HepG2 (cell line): Measurements from ENCODE around the gene A3GALT2. TPM values are rescaled to one million over a fixed set of nuclear protein-coding genes. Genes with fewer than 3 reads are reported as not detected.

Experiments
- ATAC-seq: fragments of 200-7000 bp; cut with Tn5 transposase; 3 replicates; pipeline ENCODE4 v1.9.1; 2020; ENCODE audit warnings: mild to moderate bottlenecking, moderate library complexity
- BruUV-seq: library from RNA; stranded (reverse); fragments of 400-500 nt; replicated peaks from 2 replicates; lab custom pipeline; 2021; lab: Mats Ljungman, UMichigan
- CTCF ChIA-PET: fragments of 300-600 bp; formaldehyde crosslinking; extraction: SDS; loops from one replicate; lab custom pipeline; 2021; ENCODE audit warnings: low total read pairs, inconsistent platforms, low intra/inter-chr PET ratio; lab: Yijun Ruan, JAX
- POLR2A ChIA-PET: fragments of 350-600 bp; sonication (Branson Sonifier 250); formaldehyde crosslinking; loops from one replicate; lab custom pipeline; 2020; ENCODE audit warnings: antibody characterized with exemption, inconsistent platforms; lab: Yijun Ruan, JAX
- DNase-seq: peaks from one replicate; pipeline ENCODE4 v3.0.0-alpha.2; 2015; ENCODE audit warnings: low spot score
- FAIRE-seq: peaks from 3 replicates; lab custom pipeline; 2011; peaks lifted over from hg19 to GRCh38; lab: Jason Lieb, UNC
- H2AFZ ChIP-seq: one replicate; pipeline ENCODE4 v1.6.1; 2011; ENCODE audit warnings: low read length, inconsistent platforms
- H3K27ac ChIP-seq: fragments of 300-600 bp; 3 replicates; pipeline ENCODE4 v1.8.0; 2011; ENCODE audit warnings: mixed run types, mild to moderate bottlenecking, mixed read lengths, low read length, inconsistent platforms; ENCODE audit not compliant: insufficient read depth; ENCODE audit errors: extremely low read length
- H3K27me3 ChIP-seq, 2 experiments: fragments of 200-600 bp in 1 of 2; 2 replicates in 1 of 2; 3 replicates in 1 of 2; pipeline versions ENCODE4 v1.6.0 to v1.8.0; 2011; ENCODE audit warnings: low read length in 2 of 2, mild to moderate bottlenecking in 2 of 2, moderate library complexity in 2 of 2, inconsistent platforms in 1 of 2; ENCODE audit not compliant: insufficient read depth in 2 of 2, control insufficient read depth in 1 of 2
- H3K36me3 ChIP-seq, 2 experiments: fragments of 200-600 bp in 1 of 2; replicated peaks in 1 of 2; 2 replicates in 1 of 2; 3 replicates in 1 of 2; pipeline versions ENCODE4 v1.5.1 to v1.8.0; 2011; ENCODE audit warnings: low read length in 2 of 2, inconsistent platforms in 1 of 2; ENCODE audit not compliant: insufficient read depth in 2 of 2, control insufficient read depth in 1 of 2
- H3K4me1 ChIP-seq: 2 replicates; pipeline ENCODE4 v1.5.1; 2012; ENCODE audit warnings: low read length, inconsistent platforms; ENCODE audit not compliant: insufficient read depth
- H3K4me2 ChIP-seq: 2 replicates; pipeline ENCODE4 v1.6.0; 2011; ENCODE audit warnings: low read depth, low read length, inconsistent platforms
- H3K4me3 ChIP-seq, 3 experiments: fragments of 200-600 bp in 1 of 3; sonication (generic), shearing (Covaris generic) in 1 of 3; replicated peaks in 1 of 3; 2 replicates each; pipeline ENCODE4 v1.5.1; 2011 to 2016; ENCODE audit warnings: low read length in 3 of 3, inconsistent platforms in 2 of 3, low read depth in 2 of 3, mild to moderate bottlenecking in 2 of 3, control low read depth in 1 of 3, mixed read lengths in 1 of 3; ENCODE audit not compliant: insufficient read depth in 1 of 3
- H3K79me2 ChIP-seq: one replicate; pipeline ENCODE4 v1.6.1; 2011; ENCODE audit warnings: low read length, inconsistent platforms; ENCODE audit not compliant: insufficient read depth
- H3K9ac ChIP-seq: 2 replicates; pipeline ENCODE4 v1.6.0; 2011; ENCODE audit warnings: mild to moderate bottlenecking, low read depth, low read length, inconsistent platforms; ENCODE audit not compliant: insufficient read depth
- H3K9me3 ChIP-seq: 2 replicates; pipeline ENCODE4 v1.5.1; 2012; ENCODE audit warnings: mild to moderate bottlenecking, low read length
- H4K20me1 ChIP-seq: 2 replicates; pipeline ENCODE4 v1.6.0; 2011; ENCODE audit warnings: inconsistent platforms, mild to moderate bottlenecking, low read length, moderate library complexity; ENCODE audit not compliant: insufficient read depth
- ARNT2 ChIP-seq: sonication (generic); formaldehyde crosslinking; IDR thresholded peaks from 2 replicates; pipeline ENCODE4 v1.8.0; 2022; ENCODE audit warnings: mild to moderate bottlenecking, low read depth, missing genetic modification reagents, moderate library complexity
- ARNTL ChIP-seq: sonication (generic); formaldehyde crosslinking; IDR thresholded peaks from 2 replicates; pipeline ENCODE4 v1.4.0; 2020; ENCODE audit warnings: mild to moderate bottlenecking, missing genetic modification reagents
- CHD2 ChIP-seq: IDR thresholded peaks from 2 replicates; pipeline ENCODE4 v1.6.1; 2011; ENCODE audit warnings: low read depth, low read length, improper control_type of control experiment
- ELF4 ChIP-seq: sonication (generic); formaldehyde crosslinking; IDR thresholded peaks from 2 replicates; pipeline ENCODE4 v1.5.0; 2020; ENCODE audit warnings: missing genetic modification reagents, mild to moderate bottlenecking, moderate library complexity, borderline replicate concordance
- TEAD2 ChIP-seq: sonication (generic); formaldehyde crosslinking; IDR thresholded peaks from 2 replicates; pipeline ENCODE4 v1.9.0; 2021; ENCODE audit warnings: missing genetic modification reagents
- ZMYM3 ChIP-seq: sonication (generic); formaldehyde crosslinking; IDR thresholded peaks from 2 replicates; pipeline ENCODE4 v1.5.1; 2020; ENCODE audit warnings: mild to moderate bottlenecking, missing genetic modification reagents
- ZNF446 ChIP-seq: sonication (generic); formaldehyde crosslinking; IDR thresholded peaks from 2 replicates; pipeline ENCODE4 v1.5.0; 2020; ENCODE audit warnings: mild to moderate bottlenecking, missing genetic modification reagents
- ZNF552 ChIP-seq: sonication (generic); formaldehyde crosslinking; IDR thresholded peaks from 2 replicates; pipeline ENCODE4 v1.9.0; 2022; ENCODE audit warnings: missing genetic modification reagents, mild to moderate bottlenecking, borderline replicate concordance
- ZNF589 ChIP-seq: sonication (generic); formaldehyde crosslinking; conservative IDR thresholded peaks from 2 replicates; pipeline ENCODE4 v1.8.0; 2022; ENCODE audit warnings: mild to moderate bottlenecking, moderate library complexity, missing genetic modification reagents
- ZNF768 ChIP-seq: sonication (generic); formaldehyde crosslinking; IDR thresholded peaks from 2 replicates; pipeline ENCODE4 v1.4.0; 2020; ENCODE audit warnings: missing genetic modification reagents
- WGBS: methylation state at CpG from one replicate; pipeline ENCODE4 v1.1.6; 2017; ENCODE audit warnings: low lambda C conversion rate; 5-methylcytosine and 5-hydroxymethylcytosine counted together
- in situ Hi-C: cut with HindIII; loops from 2 replicates; pipeline ENCODE4 v1.10.0; 2017; ENCODE audit warnings: low pct_unique_long_range_greater_than_20kb; ENCODE audit not compliant: extremely low pct_ligation_motif_present
- intact Hi-C: fragments of 100-400 bp; cut with micrococcal nuclease; formaldehyde crosslinking; loops from one replicate; pipeline ENCODE4 v1.10.0; 2022; ENCODE audit not compliant: unreplicated experiment
- polyA plus RNA-seq, 8 experiments: library from polyadenylated mRNA; depleted of rRNA in 3 of 8; stranded (reverse) in 7 of 8; unstranded in 1 of 8; fragments of >200 nt; fragmentation: Illumina TruSeq in 4 of 8; extraction: Trizol in 4 of 8; gene quantifications; 2 replicates each; pipeline versions ENCODE4 v1.2.1 to v1.2.3, GENCODE V29; 2011 to 2016; ENCODE audit warnings: low read depth in 4 of 8, missing spikeins in 1 of 8, mixed read lengths in 1 of 8; ENCODE audit not compliant: insufficient read depth in 1 of 8
- total RNA-seq, 5 experiments: library from RNA; depleted of rRNA; stranded (reverse); fragments of >200 nt; fragmentation: Illumina TruSeq; extraction: Trizol; gene quantifications; 2 replicates each; pipeline ENCODE4 v1.2.3, GENCODE V29; 2016; ENCODE audit warnings: low read depth in 1 of 5
- TF ChIP-seq, protein P1 (sequence below): sonication (generic); formaldehyde crosslinking; IDR thresholded peaks from 2 replicates; pipeline ENCODE4 v1.5.1; 2020; ENCODE audit warnings: mild to moderate bottlenecking, missing genetic modification reagents, moderate library complexity
- TF ChIP-seq, protein P2 (sequence below): sonication (generic); formaldehyde crosslinking; IDR thresholded peaks from 2 replicates; pipeline ENCODE4 v1.5.0; 2020; ENCODE audit warnings: missing genetic modification reagents, mild to moderate bottlenecking, borderline replicate concordance

Gene A3GALT2
- total and polyA plus RNA-seq, 2 of the 13 experiments (the other 11 are each of a cell fraction or from before 2014, with no cell fraction given): not detected

DNA sequence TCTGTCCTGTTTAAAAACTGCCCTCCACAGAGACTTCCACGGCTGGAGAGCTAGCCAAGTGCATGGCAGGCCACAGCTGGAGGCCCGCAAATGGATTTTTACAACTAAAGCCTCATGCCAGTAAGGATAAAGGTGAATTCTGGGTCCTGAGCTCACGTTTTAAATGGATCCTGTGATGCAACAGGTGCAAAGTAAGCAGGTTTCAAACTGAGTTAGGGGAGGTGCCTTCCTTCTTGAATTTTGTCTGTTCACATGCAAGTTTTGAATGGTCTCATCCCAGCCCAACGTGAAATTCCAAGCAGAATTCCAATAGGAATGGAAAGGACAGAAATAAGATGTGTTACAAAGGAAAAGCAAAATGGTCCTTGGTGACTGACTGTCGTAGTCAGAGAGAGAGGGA is 36.2 kb upstream of the A3GALT2 start:
- in situ Hi-C loops: no loop called here
- BruUV-seq: no TSS peak

DNA sequence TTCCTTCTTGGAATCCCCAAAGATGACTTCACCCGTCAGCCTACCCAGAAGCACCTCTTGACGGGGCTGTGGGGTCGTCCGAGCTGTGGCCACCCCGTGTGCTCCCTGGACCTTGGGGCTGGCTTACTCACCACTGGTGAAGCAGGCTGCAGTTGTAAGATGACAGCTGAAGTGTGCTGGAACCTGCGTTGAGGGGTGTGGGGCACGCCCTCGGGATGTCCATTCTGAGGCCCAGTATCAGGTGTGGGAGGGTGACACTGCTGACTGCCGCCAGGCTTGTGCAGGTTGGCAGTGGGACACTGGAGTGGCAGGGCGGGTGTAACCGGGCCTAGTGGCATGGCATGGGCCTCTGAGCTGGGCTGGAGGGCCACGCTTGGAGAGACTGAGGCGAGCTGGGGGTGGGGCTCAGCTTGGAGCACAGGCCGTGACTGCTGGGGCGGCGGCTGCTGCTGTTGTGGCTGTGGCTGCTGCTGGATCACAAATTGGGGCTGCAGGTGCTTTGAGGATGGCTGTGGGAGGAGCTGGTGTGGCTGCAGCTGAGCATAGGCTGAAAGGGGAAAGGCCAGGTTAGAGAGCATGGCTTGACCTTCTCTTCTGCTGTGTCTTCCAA is 33.9 kb upstream of the A3GALT2 start:
- in situ Hi-C loops: no loop called here
- no peak for TF ChIP-seq ARNTL (CRISPR knock-in tag)
- TF ChIP-seq, protein P1, sequence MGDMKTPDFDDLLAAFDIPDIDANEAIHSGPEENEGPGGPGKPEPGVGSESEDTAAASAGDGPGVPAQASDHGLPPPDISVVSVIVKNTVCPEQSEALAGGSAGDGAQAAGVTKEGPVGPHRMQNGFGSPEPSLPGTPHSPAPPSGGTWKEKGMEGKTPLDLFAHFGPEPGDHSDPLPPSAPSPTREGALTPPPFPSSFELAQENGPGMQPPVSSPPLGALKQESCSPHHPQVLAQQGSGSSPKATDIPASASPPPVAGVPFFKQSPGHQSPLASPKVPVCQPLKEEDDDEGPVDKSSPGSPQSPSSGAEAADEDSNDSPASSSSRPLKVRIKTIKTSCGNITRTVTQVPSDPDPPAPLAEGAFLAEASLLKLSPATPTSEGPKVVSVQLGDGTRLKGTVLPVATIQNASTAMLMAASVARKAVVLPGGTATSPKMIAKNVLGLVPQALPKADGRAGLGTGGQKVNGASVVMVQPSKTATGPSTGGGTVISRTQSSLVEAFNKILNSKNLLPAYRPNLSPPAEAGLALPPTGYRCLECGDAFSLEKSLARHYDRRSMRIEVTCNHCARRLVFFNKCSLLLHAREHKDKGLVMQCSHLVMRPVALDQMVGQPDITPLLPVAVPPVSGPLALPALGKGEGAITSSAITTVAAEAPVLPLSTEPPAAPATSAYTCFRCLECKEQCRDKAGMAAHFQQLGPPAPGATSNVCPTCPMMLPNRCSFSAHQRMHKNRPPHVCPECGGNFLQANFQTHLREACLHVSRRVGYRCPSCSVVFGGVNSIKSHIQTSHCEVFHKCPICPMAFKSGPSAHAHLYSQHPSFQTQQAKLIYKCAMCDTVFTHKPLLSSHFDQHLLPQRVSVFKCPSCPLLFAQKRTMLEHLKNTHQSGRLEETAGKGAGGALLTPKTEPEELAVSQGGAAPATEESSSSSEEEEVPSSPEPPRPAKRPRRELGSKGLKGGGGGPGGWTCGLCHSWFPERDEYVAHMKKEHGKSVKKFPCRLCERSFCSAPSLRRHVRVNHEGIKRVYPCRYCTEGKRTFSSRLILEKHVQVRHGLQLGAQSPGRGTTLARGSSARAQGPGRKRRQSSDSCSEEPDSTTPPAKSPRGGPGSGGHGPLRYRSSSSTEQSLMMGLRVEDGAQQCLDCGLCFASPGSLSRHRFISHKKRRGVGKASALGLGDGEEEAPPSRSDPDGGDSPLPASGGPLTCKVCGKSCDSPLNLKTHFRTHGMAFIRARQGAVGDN (CRISPR knock-in tag): peak; percentile 13; the same call in 1 of the 2 replicates
- no peak for TF ChIP-seq ZNF589 (CRISPR knock-in tag)
- TF ChIP-seq ZNF552: no peak
- no peak for TF ChIP-seq ZNF446 (CRISPR knock-in tag)
- no peak for TF ChIP-seq ELF4 (CRISPR knock-in tag)
- no peak for TF ChIP-seq TEAD2 (CRISPR knock-in tag)
- TF ChIP-seq, protein P2, sequence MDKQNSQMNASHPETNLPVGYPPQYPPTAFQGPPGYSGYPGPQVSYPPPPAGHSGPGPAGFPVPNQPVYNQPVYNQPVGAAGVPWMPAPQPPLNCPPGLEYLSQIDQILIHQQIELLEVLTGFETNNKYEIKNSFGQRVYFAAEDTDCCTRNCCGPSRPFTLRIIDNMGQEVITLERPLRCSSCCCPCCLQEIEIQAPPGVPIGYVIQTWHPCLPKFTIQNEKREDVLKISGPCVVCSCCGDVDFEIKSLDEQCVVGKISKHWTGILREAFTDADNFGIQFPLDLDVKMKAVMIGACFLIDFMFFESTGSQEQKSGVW: no peak
- TF ChIP-seq ZMYM3 (CRISPR knock-in tag): no peak
- no peak for TF ChIP-seq CHD2
- no peak for TF ChIP-seq ZNF768

More for the DNA sequence above, 36.2 kb upstream of the A3GALT2 start:
- Histone ChIP-seq H3K9me3 (no peaks in the 10 kb centered on the region), H3K9ac (no peak overlapping the region), H3K36me3 (no peaks in the 10 kb centered on the region), H3K27me3 (no peaks in the 10 kb centered on the region; a peak in 1 of 5 replicates), H3K27ac (no peak overlapping the region), H3K4me2 (no peak overlapping the region), H3K79me2 (no peaks in the 10 kb centered on the region), H3K4me1 (peaks cover 15% of the 10 kb centered on the region), H2AFZ (no peak overlapping the region), H4K20me1 (no peaks in the 10 kb centered on the region), H3K4me3 (no peak overlapping the region)
- DNase-seq (no peak), FAIRE-seq (no peak), ATAC-seq (no peak)
- intact Hi-C loops: no loop called here
- CTCF ChIA-PET: no interaction called here
- 86% methylated on average over 5 of the region's 5 CpGs for WGBS
- POLR2A ChIA-PET: no interaction called here
- no peak for TF ChIP-seq ARNT2

More for the DNA sequence above, 33.9 kb upstream of the A3GALT2 start:
- no peaks in the 10 kb centered on the region for H3K9me3 ChIP-seq
- CTCF ChIA-PET: no interaction called here
- H3K27ac ChIP-seq: no peak overlapping the region
- no peaks in the 10 kb centered on the region for H4K20me1 ChIP-seq
- H3K27me3 ChIP-seq: no peaks in the 10 kb centered on the region; a peak in 1 of 5 replicates
- POLR2A ChIA-PET: interaction anchor here (0.8 kb wide), 1 partner anchor 17 kb away, joined by 3 read pairs; no protein-coding TSS in a partner anchor
- FAIRE-seq: no peak
- no peaks in the 10 kb centered on the region for H3K36me3 ChIP-seq
- H3K79me2 ChIP-seq: peaks cover 6% of the 10 kb centered on the region
- H3K4me2 ChIP-seq: no peak overlapping the region
- DNase-seq: no peak
- no peak overlapping the region for H2AFZ ChIP-seq
- ATAC-seq: no peak
- no TSS peak for BruUV-seq
- H3K4me1 ChIP-seq: peaks cover 35% of the 10 kb centered on the region
- no peak overlapping the region for H3K9ac ChIP-seq
- H3K4me3 ChIP-seq: no peak overlapping the region
- 91% methylated on average over 8 of the region's 16 CpGs for WGBS
- intact Hi-C loops: no loop called here
